ENCODE data around the gene MDN1.

Gene MDN1

GRCh38 chr6:89776583-89777233, 42.9 kb downstream of the MDN1 start:
- no peak for DNase-seq (ENCODE audit: low read depth)
- no peak for TF ChIP-seq CTCF (conservative IDR thresholded peaks at IDR 0.05; ENCODE audit: control insufficient read depth, insufficient read depth, low read depth, low read length)
- H3K4me3 ChIP-seq (ENCODE audit: control insufficient read depth, low read depth, low read length): no peak overlapping the region

- TF ChIP-seq CTCF (conservative IDR thresholded peaks at IDR 0.05; ENCODE audit: control insufficient read depth, insufficient read depth, low read depth, low read length): no peak
- no peak for DNase-seq (ENCODE audit: low read depth)
Observed at GRCh38 chr6:89775150-89775549, 44.4 kb downstream of the MDN1 start.

GRCh38 chr6:89769572-89769971, 50.0 kb downstream of the MDN1 start:
- no peak for TF ChIP-seq CTCF (conservative IDR thresholded peaks at IDR 0.05; ENCODE audit: control insufficient read depth, insufficient read depth, low read depth, low read length)
- no peak for DNase-seq (ENCODE audit: low read depth)
- H3K4me3 ChIP-seq (ENCODE audit: control insufficient read depth, low read depth, low read length): no peak overlapping the region

More at GRCh38 chr6:89775150-89775549, 44.4 kb downstream of the MDN1 start:
- no peak overlapping the region for H3K4me3 ChIP-seq (ENCODE audit: control insufficient read depth, low read depth, low read length)

- H3K4me3 ChIP-seq (ENCODE audit: control insufficient read depth, low read depth, low read length): no peak overlapping the region
- DNase-seq (ENCODE audit: low read depth): no peak
- no peak for TF ChIP-seq CTCF (conservative IDR thresholded peaks at IDR 0.05; ENCODE audit: control insufficient read depth, insufficient read depth, low read depth, low read length)
Observed at GRCh38 chr6:89768324-89768723, 51.3 kb downstream of the MDN1 start.

GRCh38 chr6:89763550-89763949, 56.0 kb downstream of the MDN1 start:
- no peak for TF ChIP-seq CTCF (conservative IDR thresholded peaks at IDR 0.05; ENCODE audit: control insufficient read depth, insufficient read depth, low read depth, low read length)
- peak; percentile 78 for DNase-seq (ENCODE audit: low read depth)
- no peak overlapping the region for H3K4me3 ChIP-seq (ENCODE audit: control insufficient read depth, low read depth, low read length)

- TF ChIP-seq CTCF (conservative IDR thresholded peaks at IDR 0.05; ENCODE audit: control insufficient read depth, insufficient read depth, low read depth, low read length): no peak
- no peak overlapping the region for H3K4me3 ChIP-seq (ENCODE audit: control insufficient read depth, low read depth, low read length)
- no peak for DNase-seq (ENCODE audit: low read depth)
Observed at GRCh38 chr6:89758830-89759229, 60.8 kb downstream of the MDN1 start.

- no peak for TF ChIP-seq CTCF (conservative IDR thresholded peaks at IDR 0.05; ENCODE audit: control insufficient read depth, insufficient read depth, low read depth, low read length)
- DNase-seq (ENCODE audit: low read depth): no peak
- no peak overlapping the region for H3K4me3 ChIP-seq (ENCODE audit: control insufficient read depth, low read depth, low read length)
Observed at GRCh38 chr6:89750338-89750737, 69.3 kb downstream of the MDN1 start.
